H1 (cell line): Measurements from ENCODE around the gene PCSK4. TPM values are rescaled to one million over a fixed set of nuclear protein-coding genes. Genes with fewer than 3 reads are reported as not detected.

Experiments used
- RNF2 ChIP-seq: fragments of 200-900, 300-1000 bp; sonication (generic); IDR thresholded peaks from 2 replicates; pipeline ENCODE4 v1.7.1; 2016; ENCODE audit warnings: borderline replicate concordance, low read depth, mild to moderate bottlenecking, antibody characterized with exemption, low read length; ENCODE audit not compliant: poor library complexity, severe bottlenecking; ENCODE audit errors: missing control alignments
- TEAD4 ChIP-seq: IDR thresholded peaks from 2 replicates; pipeline ENCODE4 v1.6.1; 2012; ENCODE audit warnings: low read depth, low read length, inconsistent platforms, mixed read lengths
- ZNF274 ChIP-seq: IDR thresholded peaks from 2 replicates; pipeline ENCODE4 v1.7.0; 2012; ENCODE audit warnings: low read length, borderline replicate concordance; ENCODE audit errors: extremely low read depth
- polyA plus RNA-seq, 7 experiments: library from polyadenylated mRNA; depleted of rRNA in 3 of 7; stranded (reverse) in 5 of 7; unstranded in 2 of 7; fragments of >200 nt in 5 of 7; fragments of 200-250 nt in 2 of 7; gene quantifications; 1 replicate in 5 of 7; 2 replicates in 1 of 7; 4 replicates in 1 of 7; pipeline versions ENCODE4 v1.2.1 to v1.2.3, GENCODE V29; 2011 to 2013; ENCODE audit warnings: missing spikeins in 2 of 7, mixed read lengths in 2 of 7
- total RNA-seq: library from RNA; stranded (reverse); fragmentation: NEBNext Ultra II Directional; extraction: Animal tissue kit (Norgen Biotek cat#: 25700); gene quantifications from 2 replicates; pipeline ENCODE4 v1.2.1, GENCODE V29; 2021

Gene PCSK4
- total and polyA plus RNA-seq, 2 of the 8 experiments (the other 6 are each of a cell fraction or from before 2014, with no cell fraction given) = 9.8 to 10.7 TPM

- TF ChIP-seq ZNF274 (no peak), TEAD4 (no peak), RNF2 (no peak)
Observed at GRCh38 chr19:1526066-1526778, 36.1 kb upstream of the PCSK4 start (continued).
